ENCODE measurements around the gene TADA1. TPM values are rescaled to one million over a fixed set of nuclear protein-coding genes. Genes with fewer than 3 reads are reported as not detected.

TADA1 gene
- total and polyA plus RNA-seq, 2 experiments from 2014 or later: 21.8 to 22.0 TPM

DNA sequence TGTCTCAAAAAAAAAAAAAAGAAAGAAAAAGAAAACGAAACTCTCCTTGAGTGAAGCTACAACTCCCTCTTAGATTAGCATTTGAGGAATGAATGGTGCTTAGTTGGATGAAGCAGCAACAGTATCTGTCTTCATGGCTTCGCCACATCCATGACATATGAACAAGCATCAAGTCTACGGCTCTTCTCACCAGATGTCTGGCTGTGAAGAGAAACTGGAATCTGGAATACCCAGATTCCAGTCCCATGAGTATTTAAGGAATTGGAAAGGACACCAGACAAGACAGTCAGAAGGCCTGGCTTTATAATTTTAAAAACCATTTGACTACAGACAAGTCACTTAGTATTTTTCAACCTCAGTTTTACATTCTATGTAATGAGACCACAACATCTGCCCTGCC is 38.0 kb upstream of the TADA1 start:
- Histone ChIP-seq H2AFZ (no peak overlapping the region), H3K79me2 (replicated peaks; ENCODE audit: insufficient read depth) (no peaks in the 10 kb centered on the region), H3K27me3 (ENCODE audit: insufficient read depth) (peaks cover 9% of the 10 kb centered on the region), H3K36me3 (ENCODE audit: insufficient read depth) (0 out of 2 replicates have a peak, but pooled peaks cover 3% of the 10 kb centered on the region), H3K9me2 (ENCODE audit: insufficient read depth) (peaks cover 5% of the 10 kb centered on the region; the same call in 1 of the 2 replicates), H3K4me2 (no peak overlapping the region), H3K4me3 (no peak overlapping the region), H3K27ac (ENCODE audit: low read depth) (no peak overlapping the region), H3K4me1 (ENCODE audit: insufficient read depth) (no peaks in the 10 kb centered on the region; the same call in 1 of the 2 replicates), H4K20me1 (replicated peaks; ENCODE audit: insufficient read depth) (no peaks in the 10 kb centered on the region), H3F3A (replicated peaks; ENCODE audit: low read depth) (no peaks in the 10 kb centered on the region)
- H3K4me1 Mint-ChIP-seq: peaks cover 13% of the 10 kb centered on the region; the same call in 2 of the 3 replicates
- no peak overlapping the region for H3K27ac Mint-ChIP-seq
- TF ChIP-seq, protein P1, sequence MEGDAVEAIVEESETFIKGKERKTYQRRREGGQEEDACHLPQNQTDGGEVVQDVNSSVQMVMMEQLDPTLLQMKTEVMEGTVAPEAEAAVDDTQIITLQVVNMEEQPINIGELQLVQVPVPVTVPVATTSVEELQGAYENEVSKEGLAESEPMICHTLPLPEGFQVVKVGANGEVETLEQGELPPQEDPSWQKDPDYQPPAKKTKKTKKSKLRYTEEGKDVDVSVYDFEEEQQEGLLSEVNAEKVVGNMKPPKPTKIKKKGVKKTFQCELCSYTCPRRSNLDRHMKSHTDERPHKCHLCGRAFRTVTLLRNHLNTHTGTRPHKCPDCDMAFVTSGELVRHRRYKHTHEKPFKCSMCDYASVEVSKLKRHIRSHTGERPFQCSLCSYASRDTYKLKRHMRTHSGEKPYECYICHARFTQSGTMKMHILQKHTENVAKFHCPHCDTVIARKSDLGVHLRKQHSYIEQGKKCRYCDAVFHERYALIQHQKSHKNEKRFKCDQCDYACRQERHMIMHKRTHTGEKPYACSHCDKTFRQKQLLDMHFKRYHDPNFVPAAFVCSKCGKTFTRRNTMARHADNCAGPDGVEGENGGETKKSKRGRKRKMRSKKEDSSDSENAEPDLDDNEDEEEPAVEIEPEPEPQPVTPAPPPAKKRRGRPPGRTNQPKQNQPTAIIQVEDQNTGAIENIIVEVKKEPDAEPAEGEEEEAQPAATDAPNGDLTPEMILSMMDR (conservative IDR thresholded peaks at IDR 0.05; ENCODE audit: low read depth in 2 of 2): no peak
- no peak for TF ChIP-seq JUNB (IDR thresholded peaks at IDR 0.05; ENCODE audit: unreplicated experiment)
- no peak for TF ChIP-seq EZH2phosphoT487 (IDR thresholded peaks at IDR 0.05; ENCODE audit: unreplicated experiment)
- TF ChIP-seq EZH2 (IDR thresholded peaks at IDR 0.05; ENCODE audit: low read depth, unreplicated experiment): no peak
- TF ChIP-seq ZNF331 (CRISPR knock-in tag; IDR thresholded peaks at IDR 0.05; ENCODE audit: low read depth): no peak
- no peak for TF ChIP-seq CREB1 (CRISPR knock-in tag; IDR thresholded peaks at IDR 0.05; ENCODE audit: low read depth)
- TF ChIP-seq, protein P2, sequence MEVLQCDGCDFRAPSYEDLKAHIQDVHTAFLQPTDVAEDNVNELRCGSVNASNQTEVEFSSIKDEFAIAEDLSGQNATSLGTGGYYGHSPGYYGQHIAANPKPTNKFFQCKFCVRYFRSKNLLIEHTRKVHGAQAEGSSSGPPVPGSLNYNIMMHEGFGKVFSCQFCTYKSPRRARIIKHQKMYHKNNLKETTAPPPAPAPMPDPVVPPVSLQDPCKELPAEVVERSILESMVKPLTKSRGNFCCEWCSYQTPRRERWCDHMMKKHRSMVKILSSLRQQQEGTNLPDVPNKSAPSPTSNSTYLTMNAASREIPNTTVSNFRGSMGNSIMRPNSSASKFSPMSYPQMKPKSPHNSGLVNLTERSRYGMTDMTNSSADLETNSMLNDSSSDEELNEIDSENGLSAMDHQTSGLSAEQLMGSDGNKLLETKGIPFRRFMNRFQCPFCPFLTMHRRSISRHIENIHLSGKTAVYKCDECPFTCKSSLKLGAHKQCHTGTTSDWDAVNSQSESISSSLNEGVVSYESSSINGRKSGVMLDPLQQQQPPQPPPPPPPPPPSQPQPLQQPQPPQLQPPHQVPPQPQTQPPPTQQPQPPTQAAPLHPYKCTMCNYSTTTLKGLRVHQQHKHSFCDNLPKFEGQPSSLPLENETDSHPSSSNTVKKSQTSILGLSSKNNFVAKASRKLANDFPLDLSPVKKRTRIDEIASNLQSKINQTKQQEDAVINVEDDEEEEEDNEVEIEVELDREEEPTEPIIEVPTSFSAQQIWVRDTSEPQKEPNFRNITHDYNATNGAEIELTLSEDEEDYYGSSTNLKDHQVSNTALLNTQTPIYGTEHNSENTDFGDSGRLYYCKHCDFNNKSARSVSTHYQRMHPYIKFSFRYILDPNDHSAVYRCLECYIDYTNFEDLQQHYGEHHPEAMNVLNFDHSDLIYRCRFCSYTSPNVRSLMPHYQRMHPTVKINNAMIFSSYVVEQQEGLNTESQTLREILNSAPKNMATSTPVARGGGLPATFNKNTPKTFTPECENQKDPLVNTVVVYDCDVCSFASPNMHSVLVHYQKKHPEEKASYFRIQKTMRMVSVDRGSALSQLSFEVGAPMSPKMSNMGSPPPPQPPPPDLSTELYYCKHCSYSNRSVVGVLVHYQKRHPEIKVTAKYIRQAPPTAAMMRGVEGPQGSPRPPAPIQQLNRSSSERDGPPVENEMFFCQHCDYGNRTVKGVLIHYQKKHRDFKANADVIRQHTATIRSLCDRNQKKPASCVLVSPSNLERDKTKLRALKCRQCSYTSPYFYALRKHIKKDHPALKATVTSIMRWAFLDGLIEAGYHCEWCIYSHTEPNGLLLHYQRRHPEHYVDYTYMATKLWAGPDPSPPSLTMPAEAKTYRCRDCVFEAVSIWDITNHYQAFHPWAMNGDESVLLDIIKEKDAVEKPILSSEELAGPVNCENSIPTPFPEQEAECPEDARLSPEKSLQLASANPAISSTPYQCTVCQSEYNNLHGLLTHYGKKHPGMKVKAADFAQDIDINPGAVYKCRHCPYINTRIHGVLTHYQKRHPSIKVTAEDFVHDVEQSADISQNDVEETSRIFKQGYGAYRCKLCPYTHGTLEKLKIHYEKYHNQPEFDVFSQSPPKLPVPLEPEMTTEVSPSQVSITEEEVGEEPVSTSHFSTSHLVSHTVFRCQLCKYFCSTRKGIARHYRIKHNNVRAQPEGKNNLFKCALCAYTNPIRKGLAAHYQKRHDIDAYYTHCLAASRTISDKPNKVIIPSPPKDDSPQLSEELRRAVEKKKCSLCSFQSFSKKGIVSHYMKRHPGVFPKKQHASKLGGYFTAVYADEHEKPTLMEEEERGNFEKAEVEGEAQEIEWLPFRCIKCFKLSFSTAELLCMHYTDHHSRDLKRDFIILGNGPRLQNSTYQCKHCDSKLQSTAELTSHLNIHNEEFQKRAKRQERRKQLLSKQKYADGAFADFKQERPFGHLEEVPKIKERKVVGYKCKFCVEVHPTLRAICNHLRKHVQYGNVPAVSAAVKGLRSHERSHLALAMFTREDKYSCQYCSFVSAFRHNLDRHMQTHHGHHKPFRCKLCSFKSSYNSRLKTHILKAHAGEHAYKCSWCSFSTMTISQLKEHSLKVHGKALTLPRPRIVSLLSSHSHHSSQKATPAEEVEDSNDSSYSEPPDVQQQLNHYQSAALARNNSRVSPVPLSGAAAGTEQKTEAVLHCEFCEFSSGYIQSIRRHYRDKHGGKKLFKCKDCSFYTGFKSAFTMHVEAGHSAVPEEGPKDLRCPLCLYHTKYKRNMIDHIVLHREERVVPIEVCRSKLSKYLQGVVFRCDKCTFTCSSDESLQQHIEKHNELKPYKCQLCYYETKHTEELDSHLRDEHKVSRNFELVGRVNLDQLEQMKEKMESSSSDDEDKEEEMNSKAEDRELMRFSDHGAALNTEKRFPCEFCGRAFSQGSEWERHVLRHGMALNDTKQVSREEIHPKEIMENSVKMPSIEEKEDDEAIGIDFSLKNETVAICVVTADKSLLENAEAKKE (CRISPR knock-in tag; IDR thresholded peaks at IDR 0.05): no peak
- TF ChIP-seq, protein P3, sequence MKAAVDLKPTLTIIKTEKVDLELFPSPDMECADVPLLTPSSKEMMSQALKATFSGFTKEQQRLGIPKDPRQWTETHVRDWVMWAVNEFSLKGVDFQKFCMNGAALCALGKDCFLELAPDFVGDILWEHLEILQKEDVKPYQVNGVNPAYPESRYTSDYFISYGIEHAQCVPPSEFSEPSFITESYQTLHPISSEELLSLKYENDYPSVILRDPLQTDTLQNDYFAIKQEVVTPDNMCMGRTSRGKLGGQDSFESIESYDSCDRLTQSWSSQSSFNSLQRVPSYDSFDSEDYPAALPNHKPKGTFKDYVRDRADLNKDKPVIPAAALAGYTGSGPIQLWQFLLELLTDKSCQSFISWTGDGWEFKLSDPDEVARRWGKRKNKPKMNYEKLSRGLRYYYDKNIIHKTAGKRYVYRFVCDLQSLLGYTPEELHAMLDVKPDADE (IDR thresholded peaks at IDR 0.05): no peak
- TF ChIP-seq, protein P4, sequence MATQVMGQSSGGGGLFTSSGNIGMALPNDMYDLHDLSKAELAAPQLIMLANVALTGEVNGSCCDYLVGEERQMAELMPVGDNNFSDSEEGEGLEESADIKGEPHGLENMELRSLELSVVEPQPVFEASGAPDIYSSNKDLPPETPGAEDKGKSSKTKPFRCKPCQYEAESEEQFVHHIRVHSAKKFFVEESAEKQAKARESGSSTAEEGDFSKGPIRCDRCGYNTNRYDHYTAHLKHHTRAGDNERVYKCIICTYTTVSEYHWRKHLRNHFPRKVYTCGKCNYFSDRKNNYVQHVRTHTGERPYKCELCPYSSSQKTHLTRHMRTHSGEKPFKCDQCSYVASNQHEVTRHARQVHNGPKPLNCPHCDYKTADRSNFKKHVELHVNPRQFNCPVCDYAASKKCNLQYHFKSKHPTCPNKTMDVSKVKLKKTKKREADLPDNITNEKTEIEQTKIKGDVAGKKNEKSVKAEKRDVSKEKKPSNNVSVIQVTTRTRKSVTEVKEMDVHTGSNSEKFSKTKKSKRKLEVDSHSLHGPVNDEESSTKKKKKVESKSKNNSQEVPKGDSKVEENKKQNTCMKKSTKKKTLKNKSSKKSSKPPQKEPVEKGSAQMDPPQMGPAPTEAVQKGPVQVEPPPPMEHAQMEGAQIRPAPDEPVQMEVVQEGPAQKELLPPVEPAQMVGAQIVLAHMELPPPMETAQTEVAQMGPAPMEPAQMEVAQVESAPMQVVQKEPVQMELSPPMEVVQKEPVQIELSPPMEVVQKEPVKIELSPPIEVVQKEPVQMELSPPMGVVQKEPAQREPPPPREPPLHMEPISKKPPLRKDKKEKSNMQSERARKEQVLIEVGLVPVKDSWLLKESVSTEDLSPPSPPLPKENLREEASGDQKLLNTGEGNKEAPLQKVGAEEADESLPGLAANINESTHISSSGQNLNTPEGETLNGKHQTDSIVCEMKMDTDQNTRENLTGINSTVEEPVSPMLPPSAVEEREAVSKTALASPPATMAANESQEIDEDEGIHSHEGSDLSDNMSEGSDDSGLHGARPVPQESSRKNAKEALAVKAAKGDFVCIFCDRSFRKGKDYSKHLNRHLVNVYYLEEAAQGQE (IDR thresholded peaks at IDR 0.05; ENCODE audit: unreplicated experiment): no peak
- peaks cover 22% of the 10 kb centered on the region; the same call in 2 of the 3 replicates for H3K36me3 Mint-ChIP-seq (ENCODE audit: low read depth)
- DNase-seq (ENCODE audit: low spot score) (no peak), ATAC-seq (no peak)
- H3K4me3 Mint-ChIP-seq: no peak overlapping the region
- H3K27me3 Mint-ChIP-seq (ENCODE audit: insufficient read depth, low read depth, poor library complexity): peaks cover 11% of the 10 kb centered on the region
- H3K9me3 Mint-ChIP-seq: peaks cover 22% of the 10 kb centered on the region
